Measurements from ENCODE around the gene ZNRD2. TPM values are rescaled to one million over a fixed set of nuclear protein-coding genes. Genes with fewer than 3 reads are reported as not detected.

The ZNRD2 gene
- total RNA-seq, 4 donors from 2014 or later: 28.2 to 79.1 (median 41.3) TPM

GRCh38 chr11:65596520-65596919 is 26.2 kb downstream of the ZNRD2 start:
- Histone ChIP-seq H3K27ac (no peak overlapping the region), H3K9me3 (no peaks in the 10 kb centered on the region), H3K4me1 (peaks cover 4% of the 10 kb centered on the region in 2 donors), H3K27me3 (no peaks in the 10 kb centered on the region), H3K4me3 (replicated peaks in 1 of 3) (no peak overlapping the region), H3K36me3 (peaks cover 16 to 21% of the 10 kb centered on the region in 2 donors)
- TF ChIP-seq CTCF (IDR thresholded peaks at IDR 0.05) (no peak), POLR2A (IDR thresholded peaks at IDR 0.05) (no peak)
- intact Hi-C loops (cut with DNase I): loop anchor here (5.0 kb wide), 1 partner anchor 194 kb away; no protein-coding TSS in a partner anchor
- no peak for DNase-seq
- WGBS, 2 donors: 84 to 91% methylated on average over 5 to 6 of the region's 6 CpGs

DNA sequence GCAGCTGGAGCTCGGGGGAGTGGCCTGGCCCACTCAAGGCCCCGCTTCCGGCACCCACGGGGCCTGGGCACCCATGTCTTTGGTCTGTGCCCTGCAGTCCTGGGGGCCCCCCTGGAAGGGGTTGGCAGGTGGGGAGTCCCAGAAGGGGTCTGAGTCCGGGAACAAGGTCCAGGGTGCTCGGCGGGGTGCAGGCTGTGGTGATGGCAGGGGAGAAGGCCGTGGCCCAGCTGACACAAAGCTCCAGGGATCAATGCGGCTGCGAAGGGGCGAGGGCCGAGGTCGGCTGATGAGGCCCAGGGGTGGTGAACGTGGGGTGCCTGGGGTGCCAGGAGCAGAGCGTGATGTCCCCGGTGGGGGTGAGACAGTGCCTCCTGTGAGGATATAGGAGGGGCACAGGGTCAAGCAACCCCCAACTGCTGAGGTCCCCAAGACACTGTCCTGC is 28.0 kb downstream of the ZNRD2 start:
- WGBS, 2 donors: 91 to 95% methylated on average over 15 to 16 of the region's 16 CpGs
- Histone ChIP-seq H3K4me1 (peaks cover 0 to 8% of the 10 kb centered on the region in 2 donors), H3K27ac (no peak overlapping the region), H3K36me3 (peaks cover 19 to 22% of the 10 kb centered on the region in 2 donors), H3K9me3 (no peaks in the 10 kb centered on the region), H3K27me3 (no peaks in the 10 kb centered on the region), H3K4me3 (replicated peaks in 1 of 3) (no peak overlapping the region)
- no peak for DNase-seq
- intact Hi-C loops (cut with DNase I): loop anchor here (5.0 kb wide), 1 partner anchor 196 kb away; no protein-coding TSS in a partner anchor
- no peak for TF ChIP-seq POLR2A (IDR thresholded peaks at IDR 0.05)
- TF ChIP-seq CTCF (IDR thresholded peaks at IDR 0.05): no peak

GRCh38 chr11:65599216-65599954 is 29.1 kb downstream of the ZNRD2 start:
- intact Hi-C loops (cut with DNase I): loop anchor here (5.0 kb wide), 1 partner anchor 197 kb away; no protein-coding TSS in a partner anchor
- Histone ChIP-seq H3K27me3 (no peaks in the 10 kb centered on the region), H3K36me3 (peaks cover 27 to 33% of the 10 kb centered on the region in 2 donors), H3K27ac (no peak overlapping the region), H3K9me3 (no peaks in the 10 kb centered on the region), H3K4me3 (replicated peaks in 1 of 3) (no peak overlapping the region), H3K4me1 (peaks cover 0 to 8% of the 10 kb centered on the region in 2 donors)
- WGBS, 2 donors: 79 to 86% methylated on average over 17 to 41 of the region's 49 CpGs
- TF ChIP-seq POLR2A (IDR thresholded peaks at IDR 0.05) (no peak), CTCF (IDR thresholded peaks at IDR 0.05) (no peak)
- no peak for DNase-seq

GRCh38 chr11:65599955-65600246 is 29.6 kb downstream of the ZNRD2 start:
- WGBS, 2 donors: 90 to 100% methylated on average over 3 to 4 of the region's 6 CpGs
- no peak for DNase-seq
- Histone ChIP-seq H3K27ac (no peak overlapping the region), H3K36me3 (peaks cover 32 to 36% of the 10 kb centered on the region in 2 donors), H3K27me3 (no peaks in the 10 kb centered on the region), H3K4me3 (replicated peaks in 1 of 3) (no peak overlapping the region), H3K4me1 (peaks cover 0 to 8% of the 10 kb centered on the region in 2 donors), H3K9me3 (no peaks in the 10 kb centered on the region)
- TF ChIP-seq CTCF (IDR thresholded peaks at IDR 0.05): no peak
- TF ChIP-seq POLR2A (IDR thresholded peaks at IDR 0.05): no peak
- intact Hi-C loops (cut with DNase I): loop anchor here (5.0 kb wide), 1 partner anchor 198 kb away; no protein-coding TSS in a partner anchor

GRCh38 chr11:65604258-65604657 is 34.0 kb downstream of the ZNRD2 start:
- no peak for DNase-seq
- Histone ChIP-seq H3K4me3 (replicated peaks in 1 of 3) (no peak overlapping the region), H3K36me3 (peaks cover 27 to 28% of the 10 kb centered on the region in 2 donors), H3K27ac (no peak overlapping the region), H3K9me3 (no peaks in the 10 kb centered on the region), H3K27me3 (no peaks in the 10 kb centered on the region), H3K4me1 (peaks cover 5 to 23% of the 10 kb centered on the region in 2 donors)
- intact Hi-C loops (cut with DNase I): no loop called here
- WGBS, 2 donors: 100% methylated on average over 1 of the region's 1 CpG
- TF ChIP-seq CTCF (IDR thresholded peaks at IDR 0.05): no peak
